Ishikawa (cell line): ENCODE data around the gene SMAD1.

ENCODE experiments used
- CEBPB ChIP-seq: IDR thresholded peaks from 2 replicates; pipeline ENCODE4 v1.6.1; 2012
- EP300 ChIP-seq: IDR thresholded peaks from 2 replicates; pipeline ENCODE4 v1.6.1; 2012; ENCODE audit warnings: borderline replicate concordance
- TAF1 ChIP-seq: IDR thresholded peaks from 2 replicates; pipeline ENCODE4 v1.6.1; 2012; ENCODE audit warnings: low read depth, mild to moderate bottlenecking
- TF ChIP-seq, protein P1 (sequence below): IDR thresholded peaks from 2 replicates; pipeline ENCODE4 v1.6.1; 2012

DNA sequence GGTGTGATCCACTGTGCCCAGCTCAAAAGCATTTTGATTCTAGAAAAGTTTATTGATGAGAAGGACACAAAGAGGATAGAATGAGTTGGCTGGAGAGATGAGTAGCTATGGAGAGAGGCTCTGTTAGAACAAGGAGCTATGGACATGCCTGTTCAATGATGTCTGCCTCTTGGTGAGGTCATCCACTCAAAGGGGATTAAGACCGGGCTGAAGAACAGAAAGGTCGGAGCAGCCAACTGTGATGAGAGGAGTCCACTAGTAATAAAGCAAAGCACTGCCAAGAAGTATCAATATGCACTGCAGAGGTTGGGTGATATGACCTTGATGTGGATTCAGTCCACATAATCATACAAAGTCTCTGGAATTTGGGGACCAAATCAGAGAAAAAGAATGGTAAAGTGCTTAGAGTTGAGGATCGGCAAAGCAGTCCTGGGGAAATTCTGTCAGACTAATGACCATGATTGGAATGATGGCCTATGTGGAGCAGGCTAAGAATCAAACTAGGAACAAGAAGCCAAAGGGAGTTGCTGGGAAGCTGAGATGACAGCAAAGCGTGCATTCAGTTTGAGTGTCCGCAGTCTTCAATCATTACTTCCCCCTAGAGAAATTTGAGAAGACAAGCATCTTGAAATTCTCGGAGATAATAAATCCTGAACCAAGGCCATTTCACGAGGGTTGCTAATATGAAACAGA is 81.8 kb downstream of the SMAD1 start:
- TF ChIP-seq CEBPB = no peak
- TF ChIP-seq EP300 = no peak
- TF ChIP-seq TAF1 = no peak
- TF ChIP-seq, protein P1, sequence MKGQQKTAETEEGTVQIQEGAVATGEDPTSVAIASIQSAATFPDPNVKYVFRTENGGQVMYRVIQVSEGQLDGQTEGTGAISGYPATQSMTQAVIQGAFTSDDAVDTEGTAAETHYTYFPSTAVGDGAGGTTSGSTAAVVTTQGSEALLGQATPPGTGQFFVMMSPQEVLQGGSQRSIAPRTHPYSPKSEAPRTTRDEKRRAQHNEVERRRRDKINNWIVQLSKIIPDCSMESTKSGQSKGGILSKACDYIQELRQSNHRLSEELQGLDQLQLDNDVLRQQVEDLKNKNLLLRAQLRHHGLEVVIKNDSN = no peak
